Stimulated activated CD8-positive, alpha-beta memory T cell treated with anti-CD3 and anti-CD28 coated beads, Interleukin-2, amount 100 ng/mL, for 1 hour (primary cell): ENCODE results near the gene DLGAP1.

Experiments used
- DNase-seq, 2 donors: peaks; one replicate each; pipeline ENCODE4 v3.0.0-alpha.2; 2020; ENCODE audit warnings: low read depth in 2 of 2

Gene DLGAP1

GRCh38 chr18:3819961-3820360, 635.1 kb downstream of the DLGAP1 start:
- no peak for DNase-seq

- no peak for DNase-seq
Observed at GRCh38 chr18:3816610-3817363, 638.3 kb downstream of the DLGAP1 start.

GRCh38 chr18:3815991-3816390, 639.1 kb downstream of the DLGAP1 start:
- DNase-seq: no peak

- no peak for DNase-seq
Observed at GRCh38 chr18:3814816-3815215, 640.3 kb downstream of the DLGAP1 start.

- no peak for DNase-seq
Observed at GRCh38 chr18:3810296-3810695, 644.8 kb downstream of the DLGAP1 start.

GRCh38 chr18:3808985-3809780, 645.9 kb downstream of the DLGAP1 start:
- no peak for DNase-seq

GRCh38 chr18:3806656-3807055, 648.5 kb downstream of the DLGAP1 start:
- DNase-seq: no peak

- DNase-seq: no peak
Observed at GRCh38 chr18:3804336-3804735, 650.8 kb downstream of the DLGAP1 start.

GRCh38 chr18:3803350-3803749, 651.8 kb downstream of the DLGAP1 start:
- DNase-seq: no peak

GRCh38 chr18:3799515-3799914, 655.6 kb downstream of the DLGAP1 start:
- DNase-seq: no peak

- no peak for DNase-seq
Observed at GRCh38 chr18:3798032-3798431, 657.1 kb downstream of the DLGAP1 start.

GRCh38 chr18:3796434-3796833, 658.7 kb downstream of the DLGAP1 start:
- DNase-seq: no peak

GRCh38 chr18:3794537-3795348, 660.4 kb downstream of the DLGAP1 start:
- no peak for DNase-seq

GRCh38 chr18:3793545-3793944, 661.6 kb downstream of the DLGAP1 start:
- no peak for DNase-seq

- no peak for DNase-seq
Observed at GRCh38 chr18:3793111-3793510, 662.0 kb downstream of the DLGAP1 start.

GRCh38 chr18:3792711-3793110, 662.4 kb downstream of the DLGAP1 start:
- DNase-seq: no peak

- DNase-seq: no peak
Observed at GRCh38 chr18:3791238-3791637, 663.9 kb downstream of the DLGAP1 start.

- no peak for DNase-seq
Observed at GRCh38 chr18:3790703-3791102, 664.4 kb downstream of the DLGAP1 start.

GRCh38 chr18:3789525-3789924, 665.6 kb downstream of the DLGAP1 start:
- DNase-seq: no peak

GRCh38 chr18:3784949-3785348, 670.2 kb downstream of the DLGAP1 start:
- DNase-seq: no peak

- DNase-seq: no peak
Observed at GRCh38 chr18:3782901-3783300, 672.2 kb downstream of the DLGAP1 start.

- DNase-seq: no peak
Observed at GRCh38 chr18:3777719-3778118, 677.4 kb downstream of the DLGAP1 start.
